Activated CD4-positive, alpha-beta T cell treated with anti-CD3 and anti-CD28 coated beads, Interleukin-2, amount 10 ng/mL, durations not matched to agents 7 days and 5 days (primary cell): ENCODE results near the gene MTHFD1L. TPM values are rescaled to one million over a fixed set of nuclear protein-coding genes. Genes with fewer than 3 reads are reported as not detected.

Source experiments
- CTCF ChIA-PET: fragments of 350-600 bp; sonication (Branson Sonifier 250); formaldehyde crosslinking; loops from one replicate; lab custom pipeline; 2021; ENCODE audit warnings: antibody characterized with exemption; lab: Charles Lee
- POLR2A ChIA-PET: fragments of 350-600 bp; sonication (Branson Sonifier 250); formaldehyde crosslinking; loops from one replicate; lab custom pipeline; 2021; ENCODE audit warnings: antibody characterized with exemption; lab: Charles Lee
- DNase-seq: peaks from one replicate; pipeline ENCODE4 v3.0.0-alpha.2; 2020
- H3K27ac Mint-ChIP-seq: one replicate; pipeline ENCODE4 v1.8.0; 2021; ENCODE audit warnings: mild to moderate bottlenecking, moderate library complexity, mixed read lengths
- H3K27me3 Mint-ChIP-seq: one replicate; pipeline ENCODE4 v1.8.0; 2021; ENCODE audit warnings: mixed read lengths
- H3K36me3 Mint-ChIP-seq: one replicate; pipeline ENCODE4 v1.8.0; 2021; ENCODE audit warnings: low read depth, mixed read lengths
- H3K4me1 Mint-ChIP-seq: one replicate; pipeline ENCODE4 v1.8.0; 2021; ENCODE audit warnings: mixed read lengths
- H3K4me3 Mint-ChIP-seq: one replicate; pipeline ENCODE4 v1.8.0; 2021; ENCODE audit warnings: mild to moderate bottlenecking, moderate library complexity, mixed read lengths
- H3K9me3 Mint-ChIP-seq: one replicate; pipeline ENCODE4 v1.8.0; 2021; ENCODE audit warnings: mixed read lengths
- total RNA-seq, 2 experiments: library from RNA; stranded (reverse); gene quantifications; one replicate each; pipeline ENCODE4 v1.2.3, GENCODE V29; 2021

The MTHFD1L gene
- total RNA-seq, 2 experiments from 2014 or later, result 34.9 to 40.6 TPM

GRCh38 chr6:151018911-151019782, 153.6 kb downstream of the MTHFD1L start:
- no peak for DNase-seq
- Mint-ChIP-seq H3K9me3 (no peaks in the 10 kb centered on the region), H3K27me3 (no peaks in the 10 kb centered on the region), H3K27ac (no peak overlapping the region), H3K4me3 (no peak overlapping the region), H3K36me3 (peaks cover 16% of the 10 kb centered on the region), H3K4me1 (peaks cover 11% of the 10 kb centered on the region)
- POLR2A ChIA-PET, result no interaction called here
- CTCF ChIA-PET, result interaction anchor here (1.1 to 5.3 kb wide), 3 partner anchors 9 to 306 kb away, joined by 3 to 44 read pairs (median 4); no protein-coding TSS in a partner anchor

- H3K4me1 Mint-ChIP-seq, result no peaks in the 10 kb centered on the region
- no peak overlapping the region for H3K27ac Mint-ChIP-seq
- POLR2A ChIA-PET, result no interaction called here
- H3K4me3 Mint-ChIP-seq, result no peak overlapping the region
- peaks cover 10% of the 10 kb centered on the region for H3K36me3 Mint-ChIP-seq
- no peaks in the 10 kb centered on the region for H3K27me3 Mint-ChIP-seq
- no peaks in the 10 kb centered on the region for H3K9me3 Mint-ChIP-seq
- no peak for DNase-seq
- CTCF ChIA-PET, result no interaction called here
Measured at GRCh38 chr6:151021896-151022295, 156.4 kb downstream of the MTHFD1L start.

DNA sequence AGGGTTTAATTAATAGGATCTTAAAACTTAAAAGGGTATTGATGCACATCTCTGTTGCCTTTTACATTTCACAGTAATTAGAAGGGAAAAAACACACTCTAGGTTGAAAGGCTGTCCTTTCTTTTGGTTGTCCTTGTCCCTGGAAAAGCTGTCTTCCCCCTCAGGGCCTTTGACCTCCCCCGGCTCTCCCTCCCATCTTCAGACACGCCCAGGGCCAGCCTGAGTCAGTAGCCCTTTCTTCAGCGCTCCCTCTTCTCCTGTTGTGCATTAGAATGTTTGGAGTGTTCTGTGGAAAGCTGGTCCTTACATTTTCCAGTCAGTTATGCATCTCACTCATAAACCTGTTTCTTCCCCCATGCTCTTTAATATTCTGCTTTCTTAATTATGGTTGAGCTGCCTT, 157.0 kb downstream of the MTHFD1L start:
- no peak for DNase-seq
- H3K4me3 Mint-ChIP-seq, result no peak overlapping the region
- H3K4me1 Mint-ChIP-seq, result no peaks in the 10 kb centered on the region
- POLR2A ChIA-PET, result no interaction called here
- no peak overlapping the region for H3K27ac Mint-ChIP-seq
- H3K9me3 Mint-ChIP-seq, result no peaks in the 10 kb centered on the region
- H3K36me3 Mint-ChIP-seq, result peaks cover 12% of the 10 kb centered on the region
- H3K27me3 Mint-ChIP-seq, result no peaks in the 10 kb centered on the region
- CTCF ChIA-PET, result no interaction called here

- H3K36me3 Mint-ChIP-seq, result peaks cover 18% of the 10 kb centered on the region
Measured at GRCh38 chr6:151023342-151023741, 157.8 kb downstream of the MTHFD1L start.

DNA sequence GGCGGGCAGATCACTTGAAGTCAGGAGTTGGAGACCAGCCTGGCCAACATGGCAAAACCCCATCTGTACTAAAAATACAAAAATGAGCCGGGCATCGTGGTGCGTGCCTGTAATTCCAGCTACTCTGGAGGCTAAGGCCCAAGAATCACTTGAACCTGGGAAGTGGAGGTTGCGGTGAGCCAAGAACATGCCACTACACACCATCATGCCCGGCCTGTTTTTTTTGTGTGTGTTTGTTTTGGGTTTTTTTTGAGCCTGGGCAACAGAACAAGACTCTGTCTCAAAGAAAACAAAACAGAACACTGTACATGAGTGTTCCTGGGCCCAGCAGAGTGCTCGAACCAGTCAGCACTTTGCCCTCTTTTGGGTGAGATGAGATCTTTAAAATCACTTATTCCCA, 159.1 kb downstream of the MTHFD1L start:
- Mint-ChIP-seq H3K27me3 (no peaks in the 10 kb centered on the region), H3K9me3 (no peaks in the 10 kb centered on the region), H3K27ac (no peak overlapping the region), H3K36me3 (peaks cover 21% of the 10 kb centered on the region), H3K4me1 (peaks cover 6% of the 10 kb centered on the region), H3K4me3 (no peak overlapping the region)
- CTCF ChIA-PET, result interaction anchor here (3.3 kb wide), 1 partner anchor 10 kb away, joined by 16 read pairs; no protein-coding TSS in a partner anchor
- DNase-seq, result no peak
- POLR2A ChIA-PET, result no interaction called here

More at GRCh38 chr6:151023342-151023741, 157.8 kb downstream of the MTHFD1L start:
- CTCF ChIA-PET, result interaction anchor here (0.6 to 1.0 kb wide), 2 partner anchors 9 to 301 kb away, joined by 4 to 6 read pairs; no protein-coding TSS in a partner anchor
- POLR2A ChIA-PET, result no interaction called here
- Mint-ChIP-seq H3K4me3 (no peak overlapping the region), H3K27ac (no peak overlapping the region), H3K9me3 (no peaks in the 10 kb centered on the region), H3K4me1 (peaks cover 3% of the 10 kb centered on the region), H3K27me3 (no peaks in the 10 kb centered on the region)
- no peak for DNase-seq

- peaks cover 25% of the 10 kb centered on the region for H3K36me3 Mint-ChIP-seq
- no peak for DNase-seq
- CTCF ChIA-PET, result interaction anchor here (0.6 to 3.3 kb wide), 2 partner anchors 10 to 350 kb away, joined by 4 to 16 read pairs; no protein-coding TSS in a partner anchor
- POLR2A ChIA-PET, result no interaction called here
- no peaks in the 10 kb centered on the region for H3K27me3 Mint-ChIP-seq
- H3K27ac Mint-ChIP-seq, result no peak overlapping the region
- H3K4me1 Mint-ChIP-seq, result peaks cover 6% of the 10 kb centered on the region
- no peaks in the 10 kb centered on the region for H3K9me3 Mint-ChIP-seq
- H3K4me3 Mint-ChIP-seq, result no peak overlapping the region
Measured at GRCh38 chr6:151025076-151025475, 159.6 kb downstream of the MTHFD1L start.

DNA sequence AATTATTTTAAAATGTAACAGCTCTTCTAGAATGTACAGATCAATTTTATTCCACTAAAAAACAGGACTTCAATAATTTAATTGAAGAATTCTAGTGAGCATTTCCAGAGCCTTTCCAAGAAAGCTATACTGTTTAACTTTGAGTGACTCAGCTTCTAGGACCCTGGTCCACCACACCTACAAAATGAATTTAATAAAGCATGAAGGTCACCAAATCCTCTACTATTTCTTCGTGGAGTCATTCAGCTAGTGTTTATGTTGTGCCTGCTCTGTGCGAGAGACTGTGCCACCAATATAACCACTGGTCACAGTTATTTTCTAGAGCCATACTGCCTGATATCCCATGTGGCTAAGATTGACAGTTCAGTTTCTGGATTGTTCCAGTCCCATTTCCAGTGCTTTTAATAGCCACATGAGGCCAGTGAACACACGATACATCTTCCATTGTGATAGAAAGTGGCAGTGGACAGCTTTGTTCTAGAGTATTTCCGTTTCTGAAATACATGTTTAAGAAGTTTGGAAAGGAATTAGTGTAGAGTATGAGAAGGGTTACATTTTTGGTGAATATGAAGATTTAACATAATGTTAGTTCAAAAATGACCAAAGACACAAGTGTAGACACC, 160.7 kb downstream of the MTHFD1L start:
- no peaks in the 10 kb centered on the region for H3K27me3 Mint-ChIP-seq
- H3K9me3 Mint-ChIP-seq, result no peaks in the 10 kb centered on the region
- no peak for DNase-seq
- no peak overlapping the region for H3K27ac Mint-ChIP-seq
- H3K4me3 Mint-ChIP-seq, result no peak overlapping the region
- POLR2A ChIA-PET, result no interaction called here
- CTCF ChIA-PET, result interaction anchor here (2.1 to 3.3 kb wide), 2 partner anchors 9 to 11 kb away, joined by 5 to 16 read pairs; no protein-coding TSS in a partner anchor
- H3K4me1 Mint-ChIP-seq, result peaks cover 6% of the 10 kb centered on the region
- peaks cover 28% of the 10 kb centered on the region for H3K36me3 Mint-ChIP-seq

- Mint-ChIP-seq H3K27me3 (no peaks in the 10 kb centered on the region), H3K27ac (no peak overlapping the region), H3K4me3 (no peak overlapping the region), H3K9me3 (no peaks in the 10 kb centered on the region), H3K4me1 (peaks cover 6% of the 10 kb centered on the region), H3K36me3 (peaks cover 32% of the 10 kb centered on the region)
- POLR2A ChIA-PET, result no interaction called here
- CTCF ChIA-PET, result interaction anchor here (0.6 to 3.3 kb wide), 4 partner anchors 10 to 56 kb away, joined by 3 to 16 read pairs (median 4); no protein-coding TSS in a partner anchor
- DNase-seq, result no peak
Measured at GRCh38 chr6:151027295-151027747, 161.8 kb downstream of the MTHFD1L start.

GRCh38 chr6:151027936-151028838, 162.7 kb downstream of the MTHFD1L start:
- Mint-ChIP-seq H3K4me1 (peaks cover 6% of the 10 kb centered on the region), H3K9me3 (no peaks in the 10 kb centered on the region), H3K27me3 (no peaks in the 10 kb centered on the region), H3K4me3 (no peak overlapping the region), H3K27ac (no peak overlapping the region), H3K36me3 (peaks cover 32% of the 10 kb centered on the region)
- no peak for DNase-seq
- CTCF ChIA-PET, result interaction anchor here (0.6 to 3.3 kb wide), 5 partner anchors 11 to 22 kb away, joined by 3 to 16 read pairs (median 3); no protein-coding TSS in a partner anchor
- POLR2A ChIA-PET, result no interaction called here

DNA sequence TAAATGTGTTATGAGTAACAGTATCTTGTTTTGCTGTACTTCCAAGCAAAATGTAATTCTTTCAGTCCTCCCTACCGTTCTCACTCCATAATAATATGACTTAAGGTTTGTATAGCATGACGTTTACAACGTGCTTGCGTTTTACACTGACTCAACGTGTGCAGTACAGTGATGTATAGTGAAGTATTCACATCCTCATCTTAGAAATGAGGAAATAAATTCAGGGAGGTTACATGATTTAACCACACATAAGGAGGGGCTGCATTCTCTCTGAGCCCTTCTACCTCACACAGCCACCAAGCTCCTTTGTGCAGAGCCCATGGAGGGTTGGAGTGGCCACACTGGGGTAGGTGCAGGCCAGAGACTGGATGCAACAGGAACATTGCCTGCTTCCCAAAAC, 164.5 kb downstream of the MTHFD1L start:
- Mint-ChIP-seq H3K4me3 (no peak overlapping the region), H3K36me3 (peaks cover 35% of the 10 kb centered on the region), H3K27ac (no peak overlapping the region)

DNA sequence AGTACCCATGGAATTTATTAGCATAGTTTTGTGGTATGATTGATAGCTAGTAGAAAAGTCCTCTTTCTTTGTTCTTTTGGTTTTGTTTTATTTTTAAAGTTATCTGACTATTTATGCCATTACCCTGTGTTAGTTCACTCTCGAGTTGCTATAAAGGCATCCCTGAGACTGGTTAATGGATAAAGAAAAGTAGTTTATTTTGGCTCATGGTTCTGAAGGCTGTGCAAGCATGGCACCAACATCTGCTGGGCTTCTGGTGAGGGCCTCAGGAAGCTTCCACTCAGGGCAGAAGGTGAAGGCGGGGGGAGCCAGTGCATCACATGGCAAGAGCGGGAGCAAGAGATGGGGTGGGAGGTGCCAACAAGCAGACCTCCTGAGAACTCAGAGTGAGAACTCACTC, 166.5 kb downstream of the MTHFD1L start:
- Mint-ChIP-seq H3K36me3 (peaks cover 40% of the 10 kb centered on the region), H3K4me3 (no peak overlapping the region), H3K4me1 (peaks cover 14% of the 10 kb centered on the region), H3K9me3 (no peaks in the 10 kb centered on the region), H3K27me3 (no peaks in the 10 kb centered on the region), H3K27ac (no peak overlapping the region)
- POLR2A ChIA-PET, result no interaction called here
- CTCF ChIA-PET, result no interaction called here
- DNase-seq, result no peak

More for the DNA sequence above, 164.5 kb downstream of the MTHFD1L start:
- Mint-ChIP-seq H3K27me3 (no peaks in the 10 kb centered on the region), H3K4me1 (peaks cover 6% of the 10 kb centered on the region), H3K9me3 (no peaks in the 10 kb centered on the region)
- no peak for DNase-seq
- CTCF ChIA-PET, result interaction anchor here (0.6 to 1.2 kb wide), 2 partner anchors 12 to 432 kb away, joined by 3 to 4 read pairs; no protein-coding TSS in a partner anchor
- POLR2A ChIA-PET, result no interaction called here
